Glutamatergic neuron (in vitro differentiated cells): Measurements from ENCODE around the gene CACNG4. TPM values are rescaled to one million over a fixed set of nuclear protein-coding genes. Genes with fewer than 3 reads are reported as not detected.

Experiments
- DNase-seq: peaks from one replicate; pipeline ENCODE4 v3.0.0; 2022
- H3K27ac Mint-ChIP-seq: one replicate; pipeline ENCODE4 v1.8.0; 2020; ENCODE audit warnings: mild to moderate bottlenecking, mixed read lengths, inconsistent platforms; ENCODE audit not compliant: unreplicated experiment
- H3K27me3 Mint-ChIP-seq: one replicate; pipeline ENCODE4 v1.8.0; 2020; ENCODE audit warnings: mild to moderate bottlenecking, moderate library complexity, mixed read lengths, inconsistent platforms; ENCODE audit not compliant: unreplicated experiment
- H3K36me3 Mint-ChIP-seq: one replicate; pipeline ENCODE4 v1.8.0; 2020; ENCODE audit warnings: mild to moderate bottlenecking, mixed read lengths, inconsistent platforms; ENCODE audit not compliant: unreplicated experiment
- H3K4me1 Mint-ChIP-seq: one replicate; pipeline ENCODE4 v1.8.0; 2020; ENCODE audit warnings: mild to moderate bottlenecking, low read depth, mixed read lengths, inconsistent platforms; ENCODE audit not compliant: unreplicated experiment
- H3K4me3 Mint-ChIP-seq: one replicate; pipeline ENCODE4 v1.8.0; 2020; ENCODE audit warnings: mild to moderate bottlenecking, mixed read lengths, inconsistent platforms; ENCODE audit not compliant: unreplicated experiment
- H3K9me3 Mint-ChIP-seq: one replicate; pipeline ENCODE4 v1.8.0; 2020; ENCODE audit warnings: mild to moderate bottlenecking, moderate library complexity, mixed read lengths, inconsistent platforms; ENCODE audit not compliant: unreplicated experiment
- CTCF ChIP-seq: fragments of 200-600 bp; sonication (generic); IDR thresholded peaks from one replicate; pipeline ENCODE4 v1.5.0; 2021; ENCODE audit not compliant: partially characterized antibody, unreplicated experiment
- total RNA-seq: library from RNA; stranded (reverse); fragmentation: NEBNext Ultra II Directional; extraction: Animal tissue kit (Norgen Biotek cat#: 25700); gene quantifications from one replicate; pipeline ENCODE4 v1.2.1, GENCODE V29; 2021; ENCODE audit not compliant: unreplicated experiment

CACNG4 gene
- total RNA-seq, 1 donor from 2014 or later: 105 TPM

GRCh38 chr17:67044016-67044772 lies 79.7 kb downstream of the CACNG4 start, which contains the start of gene CACNG1:
CACNG1 (plus strand) TSS chr17:67044554; CDS start chr17:67044661, 107 bp downstream.
- TF ChIP-seq CTCF: no peak
- Mint-ChIP-seq H3K4me3 (no peak within 1 kb of the TSS), H3K27ac (no peak within 1 kb of the TSS), H3K27me3 (peaks cover 8% of the 10 kb centered on the region), H3K4me1 (peaks cover 14% of the 10 kb centered on the region), H3K9me3 (peaks cover 18% of the 10 kb centered on the region), H3K36me3 (peaks cover 18% of the 10 kb centered on the region)
- DNase-seq: no peak

GRCh38 chr17:67044940-67045339 lies 80.4 kb downstream of the CACNG4 start:
- TF ChIP-seq CTCF: no peak
- Mint-ChIP-seq H3K9me3 (peaks cover 20% of the 10 kb centered on the region), H3K27me3 (peaks cover 8% of the 10 kb centered on the region), H3K27ac (no peak overlapping the region), H3K4me1 (peaks cover 14% of the 10 kb centered on the region), H3K4me3 (no peak overlapping the region), H3K36me3 (peaks cover 18% of the 10 kb centered on the region)
- DNase-seq: no peak

- no peak for TF ChIP-seq CTCF
- Mint-ChIP-seq H3K27me3 (peaks cover 8% of the 10 kb centered on the region), H3K36me3 (peaks cover 18% of the 10 kb centered on the region), H3K27ac (peak overlapping the region; percentile 36), H3K4me1 (peaks cover 12% of the 10 kb centered on the region), H3K9me3 (peaks cover 20% of the 10 kb centered on the region), H3K4me3 (no peak overlapping the region)
- no peak for DNase-seq
Observed at GRCh38 chr17:67046398-67046797, 81.9 kb downstream of the CACNG4 start.

- no peak for DNase-seq
- TF ChIP-seq CTCF: no peak
- Mint-ChIP-seq H3K4me1 (peaks cover 10% of the 10 kb centered on the region), H3K27ac (no peak overlapping the region), H3K9me3 (peaks cover 20% of the 10 kb centered on the region), H3K4me3 (no peak overlapping the region), H3K27me3 (peaks cover 8% of the 10 kb centered on the region), H3K36me3 (peaks cover 18% of the 10 kb centered on the region)
Observed at GRCh38 chr17:67047382-67047781, 82.9 kb downstream of the CACNG4 start.

GRCh38 chr17:67049025-67049739 lies 84.7 kb downstream of the CACNG4 start:
- no peak overlapping the region for H3K27ac Mint-ChIP-seq
- peaks cover 18% of the 10 kb centered on the region for H3K36me3 Mint-ChIP-seq
- H3K4me1 Mint-ChIP-seq: peaks cover 8% of the 10 kb centered on the region
- DNase-seq: no peak
- no peak for TF ChIP-seq CTCF
- H3K4me3 Mint-ChIP-seq: no peak overlapping the region
- H3K9me3 Mint-ChIP-seq: peaks cover 19% of the 10 kb centered on the region
- H3K27me3 Mint-ChIP-seq: peaks cover 8% of the 10 kb centered on the region
